MM.1S (cell line): Measurements from ENCODE around the gene ETNK1.
"Not testable (repeated sequence)": the region's sequence is repeated elsewhere in the genome, so short reads cannot be mapped to it uniquely, and the experiment has no call there.

Source experiments
- DNase-seq: peaks from one replicate; pipeline ENCODE4 v3.0.0-alpha.2; 2015
- H2AFZ ChIP-seq: fragments of 300-600 bp; sonication (generic); 2 replicates; pipeline ENCODE4 v1.6.0; 2016; ENCODE audit warnings: antibody characterized with exemption, low read length
- H3F3A ChIP-seq: fragments of 300-600 bp; sonication (generic); 2 replicates; pipeline ENCODE4 v1.6.1; 2016; ENCODE audit warnings: mild to moderate bottlenecking, antibody characterized with exemption, low read length, moderate library complexity, mixed read lengths; ENCODE audit not compliant: insufficient read depth
- H3K27ac ChIP-seq: fragments of 300-600 bp; sonication (generic); 2 replicates; pipeline ENCODE4 v1.5.1; 2016; ENCODE audit warnings: mild to moderate bottlenecking, low read length
- H3K27me3 ChIP-seq: fragments of 300-600 bp; sonication (generic); replicated peaks from 2 replicates; pipeline ENCODE4 v1.6.0; 2016; ENCODE audit warnings: low read length; ENCODE audit not compliant: insufficient read depth
- H3K36me3 ChIP-seq: fragments of 300-600 bp; sonication (generic); replicated peaks from 2 replicates; pipeline ENCODE4 v1.6.1; 2016; ENCODE audit warnings: mild to moderate bottlenecking, low read length, mixed read lengths; ENCODE audit not compliant: insufficient read depth
- H3K4me1 ChIP-seq: fragments of 300-600 bp; sonication (generic); 2 replicates; pipeline ENCODE4 v1.6.1; 2016; ENCODE audit warnings: low read length, mixed read lengths
- H3K4me2 ChIP-seq: fragments of 300-600 bp; sonication (generic); 2 replicates; pipeline ENCODE4 v1.6.0; 2016; ENCODE audit warnings: low read depth, low read length
- H3K4me3 ChIP-seq: fragments of 300-600 bp; sonication (generic); 2 replicates; pipeline ENCODE4 v1.5.1; 2016; ENCODE audit warnings: low read length, mixed read lengths
- H3K79me2 ChIP-seq: fragments of 300-600 bp; sonication (generic); 2 replicates; pipeline ENCODE4 v1.6.1; 2016; ENCODE audit warnings: mixed run types, low read length, mixed read lengths
- H3K9ac ChIP-seq: fragments of 300-600 bp; sonication (generic); 2 replicates; pipeline ENCODE4 v1.6.1; 2016; ENCODE audit warnings: low read length, mixed read lengths
- H3K9me2 ChIP-seq: fragments of 300-600 bp; sonication (generic); replicated peaks from 2 replicates; pipeline ENCODE4 v1.6.1; 2016; ENCODE audit warnings: mild to moderate bottlenecking, low read length, mixed read lengths; ENCODE audit not compliant: insufficient read depth
- H3K9me3 ChIP-seq: fragments of 300-600 bp; sonication (generic); replicated peaks from 2 replicates; pipeline ENCODE4 v1.6.1; 2016; ENCODE audit warnings: mild to moderate bottlenecking, low read length, mixed read lengths; ENCODE audit not compliant: insufficient read depth
- H4K20me1 ChIP-seq: fragments of 300-600 bp; sonication (generic); 2 replicates; pipeline ENCODE4 v1.6.1; 2016; ENCODE audit warnings: mild to moderate bottlenecking, low read length, moderate library complexity, mixed read lengths; ENCODE audit not compliant: insufficient read depth
- CTCF ChIP-seq: fragments of 300-600 bp; sonication (generic); IDR thresholded peaks from 2 replicates; pipeline ENCODE4 v1.5.1; 2016; ENCODE audit warnings: antibody characterized with exemption, low read length, mixed read lengths
- EZH2 ChIP-seq: fragments of 300-600 bp; sonication (generic); optimal IDR thresholded peaks from 2 replicates; pipeline ENCODE3; 2017; ENCODE audit warnings: low read depth, mild to moderate bottlenecking, antibody characterized with exemption, low read length, mixed read lengths
- EZH2phosphoT487 ChIP-seq: fragments of 300-600 bp; sonication (generic); IDR thresholded peaks from 2 replicates; pipeline ENCODE4 v1.6.1; 2018; ENCODE audit warnings: antibody characterized with exemption, low read length

The ETNK1 gene

DNA sequence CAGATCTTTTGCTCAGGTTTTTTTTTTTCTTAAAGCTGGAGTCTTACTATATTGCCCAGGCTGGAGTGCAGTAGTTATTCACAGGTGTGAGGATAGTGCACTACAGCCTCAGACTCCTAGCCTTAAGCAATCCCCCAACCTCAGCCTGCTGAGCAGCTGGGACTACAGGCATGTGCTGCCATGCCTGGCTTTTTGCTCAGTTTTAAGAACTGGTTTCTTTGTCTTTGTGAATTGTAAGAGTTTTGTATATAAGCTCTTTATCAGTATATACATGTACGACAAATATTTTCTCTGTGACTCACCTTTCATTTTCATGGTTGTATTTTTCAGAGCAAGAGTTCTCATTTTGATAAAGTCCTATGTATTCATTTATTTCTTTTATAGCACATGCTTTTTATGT, 47.3 kb upstream of the ETNK1 start:
- no peaks in the 10 kb centered on the region for H3K4me1 ChIP-seq

DNA sequence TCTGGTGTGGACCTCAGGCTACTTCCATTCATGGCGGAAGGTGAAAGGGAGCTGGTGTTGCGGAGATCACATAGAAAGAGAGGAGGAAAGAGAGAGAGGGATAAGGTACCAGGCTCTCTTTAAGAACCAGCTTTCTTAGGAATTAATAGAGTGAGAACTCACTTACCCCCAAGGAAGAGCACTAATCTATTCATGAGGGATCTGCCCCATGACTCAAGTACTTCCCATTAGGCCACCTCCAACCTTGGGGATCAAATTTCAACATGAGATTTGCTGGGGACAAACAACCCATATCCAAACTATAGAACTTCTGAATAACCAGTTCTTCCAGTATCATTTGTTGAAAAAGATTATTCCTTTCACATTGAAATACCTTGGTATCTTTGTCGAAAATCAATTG, 46.6 kb upstream of the ETNK1 start:
- DNase-seq, result no peak
- Histone ChIP-seq H3K27ac (no peak overlapping the region), H3K27me3 (no peaks in the 10 kb centered on the region), H3F3A (no peaks in the 10 kb centered on the region), H3K36me3 (no peaks in the 10 kb centered on the region), H3K4me1 (no peaks in the 10 kb centered on the region), H2AFZ (no peak overlapping the region), H3K4me2 (no peak overlapping the region), H3K9me3 (no peaks in the 10 kb centered on the region), H3K79me2 (no peaks in the 10 kb centered on the region), H4K20me1 (no peaks in the 10 kb centered on the region), H3K9me2 (no peaks in the 10 kb centered on the region), H3K4me3 (no peak overlapping the region), H3K9ac (no peak overlapping the region)
- TF ChIP-seq EZH2 (no peak), CTCF (no peak), EZH2phosphoT487 (no peak)

More for the DNA sequence above, 47.3 kb upstream of the ETNK1 start:
- DNase-seq, result no peak
- no peaks in the 10 kb centered on the region for H3K9me2 ChIP-seq
- no peak overlapping the region for H3K4me2 ChIP-seq
- H3F3A ChIP-seq, result no peaks in the 10 kb centered on the region
- no peak overlapping the region for H3K27ac ChIP-seq
- no peak overlapping the region for H3K9ac ChIP-seq
- no peaks in the 10 kb centered on the region for H3K9me3 ChIP-seq
- no peaks in the 10 kb centered on the region for H4K20me1 ChIP-seq
- no peaks in the 10 kb centered on the region for H3K36me3 ChIP-seq
- no peaks in the 10 kb centered on the region for H3K79me2 ChIP-seq
- no peak overlapping the region for H2AFZ ChIP-seq
- no peaks in the 10 kb centered on the region for H3K27me3 ChIP-seq
- TF ChIP-seq CTCF, result no peak
- TF ChIP-seq EZH2, result no peak
- H3K4me3 ChIP-seq, result no peak overlapping the region

DNA sequence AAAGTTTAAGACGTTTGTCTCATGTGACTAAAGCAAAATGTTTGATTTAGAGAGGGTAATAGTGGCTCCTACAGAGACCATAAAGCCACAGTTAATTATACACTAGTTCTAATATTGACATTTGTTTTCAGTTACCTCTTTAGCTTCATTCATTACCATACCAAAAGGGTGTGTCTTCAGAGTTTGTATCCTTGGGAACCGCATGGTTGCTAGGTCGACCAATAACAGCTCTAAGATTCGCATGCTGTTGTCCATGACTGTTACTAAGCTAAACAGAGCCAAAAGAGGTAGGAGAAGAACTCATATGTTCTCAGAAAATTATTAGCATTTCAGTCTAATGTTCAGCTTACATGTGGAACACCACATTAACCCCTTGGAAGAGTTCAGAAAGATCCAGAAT, 36.2 kb upstream of the ETNK1 start:
- no peak for TF ChIP-seq EZH2
- no peak for TF ChIP-seq CTCF
- no peak for TF ChIP-seq EZH2phosphoT487
- no peak overlapping the region for H2AFZ ChIP-seq
- H3K4me1 ChIP-seq, result no peaks in the 10 kb centered on the region
- no peak overlapping the region for H3K9ac ChIP-seq
- H4K20me1 ChIP-seq, result no peaks in the 10 kb centered on the region
- no peaks in the 10 kb centered on the region for H3K27me3 ChIP-seq
- no peak overlapping the region for H3K4me3 ChIP-seq
- no peak overlapping the region for H3K27ac ChIP-seq
- H3F3A ChIP-seq, result no peaks in the 10 kb centered on the region
- no peaks in the 10 kb centered on the region for H3K36me3 ChIP-seq
- no peak for DNase-seq
- no peaks in the 10 kb centered on the region for H3K9me2 ChIP-seq
- no peaks in the 10 kb centered on the region for H3K9me3 ChIP-seq
- H3K79me2 ChIP-seq, result no peaks in the 10 kb centered on the region
- H3K4me2 ChIP-seq, result no peak overlapping the region

GRCh38 chr12:22593864-22594263, 31.1 kb upstream of the ETNK1 start:
- H3F3A ChIP-seq, result no peaks in the 10 kb centered on the region
- no peak for DNase-seq
- no peak overlapping the region for H3K4me2 ChIP-seq
- H3K36me3 ChIP-seq, result no peaks in the 10 kb centered on the region
- H3K27me3 ChIP-seq, result no peaks in the 10 kb centered on the region
- no peak overlapping the region for H3K9ac ChIP-seq
- no peak overlapping the region for H2AFZ ChIP-seq
- no peak overlapping the region for H3K27ac ChIP-seq
- H3K9me3 ChIP-seq, result no peaks in the 10 kb centered on the region
- TF ChIP-seq EZH2phosphoT487, result no peak
- TF ChIP-seq CTCF, result no peak
- no peak for TF ChIP-seq EZH2
- no peaks in the 10 kb centered on the region for H3K79me2 ChIP-seq
- H3K9me2 ChIP-seq, result no peaks in the 10 kb centered on the region
- H4K20me1 ChIP-seq, result no peaks in the 10 kb centered on the region
- H3K4me1 ChIP-seq, result no peaks in the 10 kb centered on the region
- H3K4me3 ChIP-seq, result no peak overlapping the region

DNA sequence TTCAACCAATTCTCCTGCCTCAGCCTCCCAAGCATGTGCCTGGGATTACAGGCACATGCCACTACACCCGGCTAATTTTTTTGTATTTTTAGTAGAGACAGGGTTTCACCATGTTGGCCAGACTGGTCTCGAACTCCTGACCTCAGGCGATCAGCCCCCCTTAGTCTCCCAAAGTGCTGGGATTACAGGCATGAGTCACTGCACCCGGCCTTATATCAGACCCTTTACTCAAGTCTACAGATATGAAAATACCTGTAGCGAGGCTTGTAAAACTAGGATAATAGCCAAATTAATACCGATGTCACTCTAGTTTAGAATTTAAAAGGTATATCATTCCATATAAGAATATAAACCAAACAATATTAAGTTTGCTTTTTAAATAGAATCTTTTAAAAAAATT, 27.4 kb upstream of the ETNK1 start:
- not testable (repeated sequence) for H3K9me3 ChIP-seq, H3K4me3 ChIP-seq, H3K4me2 ChIP-seq

More for the DNA sequence above, 27.4 kb upstream of the ETNK1 start:
- H3K27ac ChIP-seq, H3K36me3 ChIP-seq, H3K9me2 ChIP-seq, DNase-seq, H4K20me1 ChIP-seq, H2AFZ ChIP-seq, H3K79me2 ChIP-seq, H3K4me1 ChIP-seq, H3F3A ChIP-seq, H3K27me3 ChIP-seq, H3K9ac ChIP-seq: not testable (repeated sequence)
